ENCODE results near the gene POU6F2. TPM values are rescaled to one million over a fixed set of nuclear protein-coding genes. Genes with fewer than 3 reads are reported as not detected.
"Not testable (repeated sequence)": the region's sequence is repeated elsewhere in the genome, so short reads cannot be mapped to it uniquely, and the experiment has no call there.

POU6F2 gene
- total RNA-seq, 1 donor from 2014 or later, result 3.3 TPM

- no peak for FAIRE-seq
- peak in 1 of 2 donors; percentile 9 for DNase-seq (ENCODE audit: low spot score in 2 of 2)
These were observed 1.7 kb upstream of the POU6F2 start for GRCh38 chr7:38975944-38976392.

- no peak for FAIRE-seq
- no peak for DNase-seq (ENCODE audit: low spot score in 2 of 2)
These were observed 782 bp downstream of the POU6F2 start for GRCh38 chr7:38978491-38978890.

- DNase-seq (ENCODE audit: low spot score in 2 of 2) (no peak), FAIRE-seq (no peak)
These were observed 14.5 kb downstream of the POU6F2 start for GRCh38 chr7:38992203-38992602.

GRCh38 chr7:39001595-39001994, 23.9 kb downstream of the POU6F2 start:
- FAIRE-seq (no peak), DNase-seq (ENCODE audit: low spot score in 2 of 2) (no peak)

- FAIRE-seq, result no peak
These were observed 25.0 kb downstream of the POU6F2 start for GRCh38 chr7:39002755-39003154.

GRCh38 chr7:39005036-39005435, 27.3 kb downstream of the POU6F2 start:
- no peak for FAIRE-seq
- DNase-seq (ENCODE audit: low spot score in 2 of 2), result no peak

More at GRCh38 chr7:39002755-39003154, 25.0 kb downstream of the POU6F2 start:
- DNase-seq (ENCODE audit: low spot score in 2 of 2), result no peak

- FAIRE-seq, result no peak
- DNase-seq (ENCODE audit: low spot score in 2 of 2), result no peak
These were observed 27.8 kb downstream of the POU6F2 start for GRCh38 chr7:39005461-39005860.

- FAIRE-seq; DNase-seq (ENCODE audit: low spot score in 2 of 2): not testable (repeated sequence)
These were observed 35.6 kb downstream of the POU6F2 start for GRCh38 chr7:39013049-39013939.

GRCh38 chr7:39016609-39017008, 38.9 kb downstream of the POU6F2 start:
- FAIRE-seq, result no peak

GRCh38 chr7:39017369-39017915, 39.7 kb downstream of the POU6F2 start:
- DNase-seq (ENCODE audit: low spot score in 2 of 2), result no peak
- FAIRE-seq, result no peak

More at GRCh38 chr7:39016609-39017008, 38.9 kb downstream of the POU6F2 start:
- DNase-seq (ENCODE audit: low spot score in 2 of 2), result no peak

- DNase-seq (ENCODE audit: low spot score in 2 of 2), result no peak
- no peak for FAIRE-seq
These were observed 45.1 kb downstream of the POU6F2 start for GRCh38 chr7:39022796-39023195.

GRCh38 chr7:39027491-39027890, 49.8 kb downstream of the POU6F2 start:
- FAIRE-seq (no peak), DNase-seq (ENCODE audit: low spot score in 2 of 2) (no peak)

GRCh38 chr7:39033885-39034624, 56.3 kb downstream of the POU6F2 start:
- FAIRE-seq (no peak), DNase-seq (ENCODE audit: low spot score in 2 of 2) (no peak)

GRCh38 chr7:39035156-39035555, 57.4 kb downstream of the POU6F2 start:
- FAIRE-seq (no peak), DNase-seq (ENCODE audit: low spot score in 2 of 2) (no peak)

GRCh38 chr7:39035903-39036302, 58.2 kb downstream of the POU6F2 start:
- FAIRE-seq (no peak), DNase-seq (ENCODE audit: low spot score in 2 of 2) (no peak)

GRCh38 chr7:39042670-39043069, 65.0 kb downstream of the POU6F2 start:
- DNase-seq (ENCODE audit: low spot score in 2 of 2) (no peak), FAIRE-seq (no peak)

GRCh38 chr7:39043531-39043930, 65.8 kb downstream of the POU6F2 start:
- FAIRE-seq (no peak), DNase-seq (ENCODE audit: low spot score in 2 of 2) (no peak)

GRCh38 chr7:39044489-39044888, 66.8 kb downstream of the POU6F2 start:
- DNase-seq (ENCODE audit: low spot score in 2 of 2), result no peak

GRCh38 chr7:39045231-39045630, 67.5 kb downstream of the POU6F2 start:
- no peak for DNase-seq (ENCODE audit: low spot score in 2 of 2)
- FAIRE-seq, result no peak

More at GRCh38 chr7:39044489-39044888, 66.8 kb downstream of the POU6F2 start:
- no peak for FAIRE-seq

GRCh38 chr7:39051279-39051678, 73.6 kb downstream of the POU6F2 start:
- no peak for DNase-seq (ENCODE audit: low spot score in 2 of 2)
- FAIRE-seq, result no peak

- no peak for DNase-seq (ENCODE audit: low spot score in 2 of 2)
These were observed 74.0 kb downstream of the POU6F2 start for GRCh38 chr7:39051707-39052106.

More at GRCh38 chr7:39051707-39052106, 74.0 kb downstream of the POU6F2 start:
- no peak for FAIRE-seq
